Measurements from ENCODE around the gene CCDC157.

Gene CCDC157

GRCh38 chr22:30423959-30424533, 67.2 kb downstream of the CCDC157 start:
- peak; percentile 84 for ATAC-seq
- TF ChIP-seq TCF4 (CRISPR knock-in tag; IDR thresholded peaks at IDR 0.05; ENCODE audit: borderline replicate concordance): 0 out of 2 replicates have a peak, but pooled peaks have one; percentile 24
- TF ChIP-seq PATZ1 (CRISPR knock-in tag; IDR thresholded peaks at IDR 0.05; ENCODE audit: borderline replicate concordance): peak; percentile 80; the same call in 1 of the 2 replicates
- TF ChIP-seq TSHZ2 (CRISPR knock-in tag; IDR thresholded peaks at IDR 0.05): 0 out of 2 replicates have a peak, but pooled peaks have one; percentile 11
- TF ChIP-seq PPARA (CRISPR knock-in tag; IDR thresholded peaks at IDR 0.05; ENCODE audit: borderline replicate concordance): no peak

GRCh38 chr22:30424534-30425326, 67.9 kb downstream of the CCDC157 start:
- no peak for ATAC-seq
- TF ChIP-seq ESRRG (CRISPR knock-in tag; IDR thresholded peaks at IDR 0.05) (no peak), SNAI2 (CRISPR knock-in tag; IDR thresholded peaks at IDR 0.05) (no peak), ZFP3 (CRISPR knock-in tag; IDR thresholded peaks at IDR 0.05) (no peak), CSRNP3 (CRISPR knock-in tag; IDR thresholded peaks at IDR 0.05) (no peak), ZC3H10 (CRISPR knock-in tag; IDR thresholded peaks at IDR 0.05) (no peak), ZNF565 (CRISPR knock-in tag; conservative IDR thresholded peaks at IDR 0.05; ENCODE audit: low read depth) (no peak), ZFP30 (CRISPR knock-in tag; IDR thresholded peaks at IDR 0.05) (no peak), PPARA (CRISPR knock-in tag; IDR thresholded peaks at IDR 0.05; ENCODE audit: borderline replicate concordance) (no peak), TCF4 (CRISPR knock-in tag; IDR thresholded peaks at IDR 0.05; ENCODE audit: borderline replicate concordance) (no peak), TSHZ2 (CRISPR knock-in tag; IDR thresholded peaks at IDR 0.05) (no peak), ZNF8 (CRISPR knock-in tag; IDR thresholded peaks at IDR 0.05) (no peak)

- TF ChIP-seq OSR1 (CRISPR knock-in tag; IDR thresholded peaks at IDR 0.05) (no peak), CSDC2 (CRISPR knock-in tag; IDR thresholded peaks at IDR 0.05) (no peak), RARB (CRISPR knock-in tag; IDR thresholded peaks at IDR 0.05) (no peak), ARNTL (CRISPR knock-in tag; IDR thresholded peaks at IDR 0.05; ENCODE audit: borderline replicate concordance, low read depth) (no peak), POU6F1 (CRISPR knock-in tag; IDR thresholded peaks at IDR 0.05; ENCODE audit: borderline replicate concordance, low read depth) (no peak), ZNF70 (CRISPR knock-in tag; IDR thresholded peaks at IDR 0.05) (no peak), TCF4 (CRISPR knock-in tag; IDR thresholded peaks at IDR 0.05; ENCODE audit: borderline replicate concordance) (no peak), TOX (CRISPR knock-in tag; IDR thresholded peaks at IDR 0.05; ENCODE audit: borderline replicate concordance) (no peak), TSHZ2 (CRISPR knock-in tag; IDR thresholded peaks at IDR 0.05) (no peak), GLIS3 (CRISPR knock-in tag; IDR thresholded peaks at IDR 0.05) (no peak), BACH2 (CRISPR knock-in tag; IDR thresholded peaks at IDR 0.05; ENCODE audit: borderline replicate concordance) (no peak)
- ATAC-seq: no peak
Observed at GRCh38 chr22:30425327-30425615, 68.5 kb downstream of the CCDC157 start.

Data from SK-N-SH treated with all-trans-retinoic acid at 6 μM for 48 hours (cell line).